ENCODE measurements around the gene HIGD2A.

Gene HIGD2A

GRCh38 chr5:176369934-176370711 lies 18.4 kb upstream of the HIGD2A start:
- no peak overlapping the region for H3K4me3 ChIP-seq (ENCODE audit: low read depth, low read length)
- TF ChIP-seq CTCF (IDR thresholded peaks at IDR 0.05; ENCODE audit: borderline replicate concordance, insufficient read depth, low read depth, low read length): no peak

- no peak overlapping the region for H3K4me3 ChIP-seq (ENCODE audit: low read depth, low read length)
- no peak for TF ChIP-seq CTCF (IDR thresholded peaks at IDR 0.05; ENCODE audit: borderline replicate concordance, insufficient read depth, low read depth, low read length)
These were observed 16.7 kb upstream of the HIGD2A start for GRCh38 chr5:176371621-176372539.

- H3K4me3 ChIP-seq (ENCODE audit: low read depth, low read length): no peak overlapping the region
- TF ChIP-seq CTCF (IDR thresholded peaks at IDR 0.05; ENCODE audit: borderline replicate concordance, insufficient read depth, low read depth, low read length): no peak
These were observed 15.3 kb upstream of the HIGD2A start for GRCh38 chr5:176373100-176373818.

GRCh38 chr5:176379881-176380280 lies 8.7 kb upstream of the HIGD2A start:
- no peak overlapping the region for H3K4me3 ChIP-seq (ENCODE audit: low read depth, low read length)
- no peak for TF ChIP-seq CTCF (IDR thresholded peaks at IDR 0.05; ENCODE audit: borderline replicate concordance, insufficient read depth, low read depth, low read length)

GRCh38 chr5:176381423-176381822 lies 7.1 kb upstream of the HIGD2A start:
- H3K4me3 ChIP-seq (ENCODE audit: low read depth, low read length): no peak overlapping the region
- TF ChIP-seq CTCF (IDR thresholded peaks at IDR 0.05; ENCODE audit: borderline replicate concordance, insufficient read depth, low read depth, low read length): no peak

- H3K4me3 ChIP-seq (ENCODE audit: low read depth, low read length): no peak overlapping the region
- TF ChIP-seq CTCF (IDR thresholded peaks at IDR 0.05; ENCODE audit: borderline replicate concordance, insufficient read depth, low read depth, low read length): no peak
These were observed 6.6 kb upstream of the HIGD2A start for GRCh38 chr5:176381979-176382378.
